Lower lobe of right lung (tissue), 2 donors: Measurements from ENCODE around the gene SLMAP. TPM values are rescaled to one million over a fixed set of nuclear protein-coding genes. Genes with fewer than 3 reads are reported as not detected.
"Not testable (repeated sequence)": the region's sequence is repeated elsewhere in the genome, so short reads cannot be mapped to it uniquely, and the experiment has no call there.

Source experiments
- ATAC-seq, 2 donors: fragments of 200-7000 bp; cut with Tn5 transposase; one replicate each; pipeline ENCODE4 v1.9.1; 2020 to 2022; ENCODE audit warnings: mild to moderate bottlenecking in 2 of 2, moderate library complexity in 2 of 2
- DNase-seq: peaks from one replicate; pipeline ENCODE4 v3.0.0-alpha.2; 2020
- H3K27ac ChIP-seq: fragments of 200-600 bp; one replicate; pipeline ENCODE4 v1.8.0; 2022
- H3K27me3 ChIP-seq: fragments of 200-600 bp; one replicate; pipeline ENCODE4 v1.8.0; 2022; ENCODE audit warnings: low read depth
- H3K36me3 ChIP-seq: fragments of 200-600 bp; one replicate; pipeline ENCODE4 v1.8.0; 2022; ENCODE audit warnings: mild to moderate bottlenecking
- H3K4me1 ChIP-seq: fragments of 200-600 bp; one replicate; pipeline ENCODE4 v1.8.0; 2022
- H3K4me3 ChIP-seq: fragments of 200-600 bp; one replicate; pipeline ENCODE4 v1.8.0; 2022; ENCODE audit warnings: mild to moderate bottlenecking
- H3K9me3 ChIP-seq: fragments of 200-600 bp; one replicate; pipeline ENCODE4 v1.8.0; 2022
- CTCF ChIP-seq: fragments of 200-600 bp; IDR thresholded peaks from one replicate; pipeline ENCODE4 v1.8.0; 2022; ENCODE audit warnings: antibody characterized with exemption, mild to moderate bottlenecking
- intact Hi-C: fragments of 100-400 bp; cut with DNase I; formaldehyde crosslinking; loops from one replicate; pipeline ENCODE4 v1.11.0; 2022
- total RNA-seq: library from RNA; stranded (reverse); fragmentation: NEBNext Ultra II Directional; extraction: Animal tissue kit (Norgen Biotek cat#: 25700); gene quantifications from one replicate; pipeline ENCODE4 v1.2.1, GENCODE V29; 2021
- donor health status: DM: no; HTN: yes; CAD: no; lungs with severe emphysema.

Gene SLMAP
- total RNA-seq, 1 donor from 2014 or later, result 66.3 TPM

DNA sequence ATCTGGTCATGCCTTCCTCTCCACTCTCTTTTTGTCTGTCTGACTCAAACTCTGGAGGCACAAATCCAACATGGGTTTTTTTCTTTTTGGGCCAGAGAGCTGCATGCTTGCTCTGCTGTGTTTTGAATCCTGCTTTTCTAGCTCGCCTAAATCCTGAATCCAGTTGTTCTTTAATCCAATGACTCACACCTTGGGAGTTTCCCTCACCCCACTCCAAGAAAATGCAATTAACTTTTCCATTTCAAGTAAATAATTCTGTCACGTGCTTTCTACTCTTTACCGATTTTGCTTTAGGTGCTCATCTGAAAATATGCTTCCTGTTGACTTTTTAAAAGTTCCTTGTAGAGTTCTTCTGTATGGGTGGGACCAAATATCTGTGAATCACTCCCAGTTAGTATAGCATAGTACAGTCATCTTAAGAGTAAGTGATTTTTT lies 47.6 kb downstream of the SLMAP start:
- intact Hi-C loops, result no loop called here
- peaks cover 17% of the 10 kb centered on the region for H3K4me1 ChIP-seq
- no peaks in the 10 kb centered on the region for H3K36me3 ChIP-seq
- H3K4me3 ChIP-seq, result no peak overlapping the region
- H3K27ac ChIP-seq, result no peak overlapping the region
- no peaks in the 10 kb centered on the region for H3K9me3 ChIP-seq
- no peaks in the 10 kb centered on the region for H3K27me3 ChIP-seq
- DNase-seq (no peak), ATAC-seq (peak; percentile 87 to 89)
- no peak for TF ChIP-seq CTCF

GRCh38 chr3:57805266-57805665 lies 49.2 kb downstream of the SLMAP start:
- no peaks in the 10 kb centered on the region for H3K27me3 ChIP-seq
- no peaks in the 10 kb centered on the region for H3K9me3 ChIP-seq
- intact Hi-C loops, result no loop called here
- TF ChIP-seq CTCF, result no peak
- H3K4me1 ChIP-seq, result peaks cover 17% of the 10 kb centered on the region
- no peak overlapping the region for H3K4me3 ChIP-seq
- no peak overlapping the region for H3K27ac ChIP-seq
- no peaks in the 10 kb centered on the region for H3K36me3 ChIP-seq
- DNase-seq (no peak), ATAC-seq (no peak)

DNA sequence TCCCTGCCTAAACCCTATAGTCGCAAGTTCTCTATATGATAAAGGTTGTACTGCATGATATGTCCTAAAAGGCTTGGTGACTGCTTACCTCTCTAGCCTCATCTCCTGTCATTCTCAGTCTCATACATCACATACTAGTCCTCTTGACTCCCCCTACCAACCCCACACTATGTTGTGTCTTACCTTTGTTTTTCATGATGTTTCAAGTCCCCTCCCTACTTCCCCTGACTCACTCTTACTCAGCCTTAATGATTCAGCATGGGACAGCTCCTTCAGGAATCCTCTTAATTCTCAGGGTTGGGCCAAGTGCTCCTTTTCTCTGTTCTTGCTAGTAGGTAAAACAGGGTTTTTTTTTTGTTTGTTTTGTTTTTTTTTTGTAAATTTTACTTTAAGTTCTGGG lies 49.6 kb downstream of the SLMAP start:
- ATAC-seq (peak; percentile 38 to 55), DNase-seq (no peak)
- Histone ChIP-seq H3K4me1 (peaks cover 17% of the 10 kb centered on the region), H3K9me3 (no peaks in the 10 kb centered on the region), H3K4me3 (no peak overlapping the region), H3K36me3 (no peaks in the 10 kb centered on the region), H3K27ac (no peak overlapping the region), H3K27me3 (no peaks in the 10 kb centered on the region)
- intact Hi-C loops, result no loop called here
- no peak for TF ChIP-seq CTCF

GRCh38 chr3:57806195-57806594 lies 50.1 kb downstream of the SLMAP start:
- not testable (repeated sequence) for H3K27me3 ChIP-seq

GRCh38 chr3:57808961-57809608 lies 53.0 kb downstream of the SLMAP start:
- intact Hi-C loops, result no loop called here
- H3K4me1 ChIP-seq, result peaks cover 3% of the 10 kb centered on the region
- no peak for DNase-seq

More at GRCh38 chr3:57806195-57806594, 50.1 kb downstream of the SLMAP start:
- DNase-seq, H3K4me3 ChIP-seq, H3K9me3 ChIP-seq, intact Hi-C loops, H3K36me3 ChIP-seq, ATAC-seq, H3K27ac ChIP-seq: not testable (repeated sequence)
- peaks cover 17% of the 10 kb centered on the region for H3K4me1 ChIP-seq

More at GRCh38 chr3:57808961-57809608, 53.0 kb downstream of the SLMAP start:
- TF ChIP-seq CTCF, result no peak
- ATAC-seq, result no peak
- Histone ChIP-seq H3K9me3 (peaks cover 4% of the 10 kb centered on the region), H3K27ac (no peak overlapping the region), H3K27me3 (no peaks in the 10 kb centered on the region), H3K4me3 (no peak overlapping the region), H3K36me3 (no peaks in the 10 kb centered on the region)
